IPS-18c (cell line): ENCODE data around the gene ARMC6.
A peak's percentile ranks its signal among the peaks of the same experiment; 100 is the strongest.
"Not testable (repeated sequence)": the region's sequence is repeated elsewhere in the genome, so short reads cannot be mapped to it uniquely, and the experiment has no call there.

Experiments
- H3K4me3 ChIP-seq: 2 replicates; pipeline ENCODE4 v1.7.0; 2013; ENCODE audit warnings: low read depth, mild to moderate bottlenecking, low read length, moderate library complexity; ENCODE audit not compliant: insufficient read depth
- H3K9me3 ChIP-seq: one replicate; pipeline ENCODE4 v1.6.1; 2013; ENCODE audit warnings: mild to moderate bottlenecking, low read length, moderate library complexity; ENCODE audit not compliant: control insufficient read depth, insufficient read depth

The ARMC6 gene

GRCh38 chr19:19083413-19084178 lies 50.2 kb downstream of the ARMC6 start:
- Histone ChIP-seq H3K9me3 (no peaks in the 10 kb centered on the region), H3K4me3 (no peak overlapping the region)

- Histone ChIP-seq H3K4me3 (no peak overlapping the region), H3K9me3 (peaks cover under 1% of the 10 kb centered on the region)
Measured at GRCh38 chr19:19087676-19088075, 54.3 kb downstream of the ARMC6 start.

- H3K9me3 ChIP-seq: peaks cover 4% of the 10 kb centered on the region
- H3K4me3 ChIP-seq: no peak overlapping the region
Measured at GRCh38 chr19:19094513-19094912, 61.1 kb downstream of the ARMC6 start.

GRCh38 chr19:19095691-19096090 lies 62.3 kb downstream of the ARMC6 start:
- Histone ChIP-seq H3K4me3 (no peak overlapping the region), H3K9me3 (peaks cover 4% of the 10 kb centered on the region)

GRCh38 chr19:19096641-19097627 lies 63.5 kb downstream of the ARMC6 start:
- peaks cover 4% of the 10 kb centered on the region for H3K9me3 ChIP-seq
- H3K4me3 ChIP-seq: no peak overlapping the region

- H3K4me3 ChIP-seq: no peak overlapping the region
Measured at GRCh38 chr19:19098084-19098702, 64.8 kb downstream of the ARMC6 start.

GRCh38 chr19:19098703-19099632 lies 65.6 kb downstream of the ARMC6 start:
- peaks cover 2% of the 10 kb centered on the region for H3K9me3 ChIP-seq
- no peak overlapping the region for H3K4me3 ChIP-seq

More at GRCh38 chr19:19098084-19098702, 64.8 kb downstream of the ARMC6 start:
- H3K9me3 ChIP-seq: peaks cover 2% of the 10 kb centered on the region

- H3K4me3 ChIP-seq: no peak overlapping the region
- no peaks in the 10 kb centered on the region for H3K9me3 ChIP-seq
Measured at GRCh38 chr19:19101540-19101939, 68.1 kb downstream of the ARMC6 start.

- not testable (repeated sequence) for H3K9me3 ChIP-seq, H3K4me3 ChIP-seq
Measured at GRCh38 chr19:19102566-19102965, 69.2 kb downstream of the ARMC6 start.

- H3K4me3 ChIP-seq: no peak overlapping the region
- H3K9me3 ChIP-seq: no peaks in the 10 kb centered on the region
Measured at GRCh38 chr19:19103167-19103566, 69.8 kb downstream of the ARMC6 start.

- Histone ChIP-seq H3K4me3 (peak overlapping the region; percentile 55), H3K9me3 (no peaks in the 10 kb centered on the region)
Measured at GRCh38 chr19:19105365-19106055, 72.1 kb downstream of the ARMC6 start.

GRCh38 chr19:19106056-19106551 lies 72.7 kb downstream of the ARMC6 start:
- Histone ChIP-seq H3K4me3 (peak overlapping the region; percentile 17; the same call in 1 of the 2 replicates), H3K9me3 (no peaks in the 10 kb centered on the region)

- H3K9me3 ChIP-seq, H3K4me3 ChIP-seq: not testable (repeated sequence)
Measured at GRCh38 chr19:19106938-19107337, 73.5 kb downstream of the ARMC6 start.

GRCh38 chr19:19107654-19108053 lies 74.3 kb downstream of the ARMC6 start:
- no peaks in the 10 kb centered on the region for H3K9me3 ChIP-seq
- no peak overlapping the region for H3K4me3 ChIP-seq
